ENCODE data around the gene PAPSS1. TPM values are rescaled to one million over a fixed set of nuclear protein-coding genes. Genes with fewer than 3 reads are reported as not detected.

The PAPSS1 gene
- polyA plus RNA-seq, 1 of the 3 experiments (the other 2 are of a cell fraction): 70.1 TPM

DNA sequence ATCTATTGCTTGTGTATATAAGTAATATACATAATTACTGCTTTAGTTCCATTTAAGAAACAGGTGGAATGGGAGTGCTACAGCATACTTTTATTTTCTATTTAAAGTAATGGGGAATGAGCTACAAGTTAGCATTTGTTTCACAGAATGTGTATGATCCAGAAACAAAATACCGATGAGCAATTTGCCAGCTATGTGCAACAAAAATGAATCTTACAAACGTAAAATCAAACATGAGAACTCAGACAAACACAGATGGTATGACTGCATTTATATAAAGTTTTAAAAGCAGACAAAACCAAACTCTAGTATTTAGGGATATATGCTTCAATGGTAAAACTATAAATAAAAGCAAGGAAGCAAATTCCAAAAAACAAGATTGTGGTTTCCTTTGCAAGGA is 141.7 kb downstream of the PAPSS1 start:
- Histone ChIP-seq H3K79me2 (ENCODE audit: insufficient read depth) (no peaks in the 10 kb centered on the region), H2AFZ (ENCODE audit: low read depth) (no peak overlapping the region), H4K20me1 (ENCODE audit: insufficient read depth) (no peaks in the 10 kb centered on the region), H3K4me1 (ENCODE audit: control insufficient read depth in 1 of 2, insufficient read depth in 2 of 2, low read depth in 1 of 2, low read length in 1 of 2) (no peaks in the 10 kb centered on the region; a peak in 1 of 4 replicates), H3K27me3 (ENCODE audit: insufficient read depth) (no peaks in the 10 kb centered on the region), H3K27ac (ENCODE audit: low read depth in 2 of 2, low read length in 1 of 2) (no peak overlapping the region), H3K9ac (no peak overlapping the region), H3K4me2 (no peak overlapping the region), H3K4me3 (ENCODE audit: low read depth in 2 of 2, low read length in 1 of 2) (no peak overlapping the region), H3K9me3 (no peaks in the 10 kb centered on the region), H3K36me3 (replicated peaks in 1 of 2; ENCODE audit: control insufficient read depth in 1 of 2, insufficient read depth in 2 of 2, low read length in 1 of 2) (no peaks in the 10 kb centered on the region), H3K9me2 (no peaks in the 10 kb centered on the region), H3F3A (replicated peaks; ENCODE audit: insufficient read depth) (no peaks in the 10 kb centered on the region)
- DNase-seq: no peak
- POLR2A ChIA-PET: no interaction called here
- 64% methylated on average over 2 of the region's 2 CpGs for WGBS (ENCODE audit: low lambda C conversion rate)
- TF ChIP-seq GATA2 (CRISPR knock-in tag; IDR thresholded peaks at IDR 0.05) (no peak), NRF1 (IDR thresholded peaks at IDR 0.05; ENCODE audit: low read depth, low read length) (no peak), MEF2A (IDR thresholded peaks at IDR 0.05; ENCODE audit: borderline replicate concordance, low read depth) (no peak), RCOR1 (IDR thresholded peaks at IDR 0.05; ENCODE audit: low read length) (no peak), ZBTB33 (IDR thresholded peaks at IDR 0.05; ENCODE audit: borderline replicate concordance, low read depth) (no peak), EZH2phosphoT487 (IDR thresholded peaks at IDR 0.05; ENCODE audit: borderline replicate concordance, low read depth) (no peak), ELF1 (IDR thresholded peaks at IDR 0.05) (no peak), SMC3 (IDR thresholded peaks at IDR 0.05; ENCODE audit: low read depth, low read length) (no peak), CHD2 (IDR thresholded peaks at IDR 0.05; ENCODE audit: low read length, partially characterized antibody) (no peak), RFX5 (IDR thresholded peaks at IDR 0.05; ENCODE audit: low read length) (no peak), TCF12 (IDR thresholded peaks at IDR 0.05) (no peak), CTCF (IDR thresholded peaks at IDR 0.05) (no peak), NFIC (IDR thresholded peaks at IDR 0.05; ENCODE audit: borderline replicate concordance) (no peak), MXI1 (IDR thresholded peaks at IDR 0.05; ENCODE audit: low read depth, low read length) (no peak), RAD21 (IDR thresholded peaks at IDR 0.05; ENCODE audit: low read length) (no peak), EP300 (IDR thresholded peaks at IDR 0.05; ENCODE audit: borderline replicate concordance in 1 of 2, low read depth in 1 of 2, low read length in 1 of 2) (no peak), USF2 (IDR thresholded peaks at IDR 0.05; ENCODE audit: borderline replicate concordance, low read depth, low read length) (no peak), YY1 (IDR thresholded peaks at IDR 0.05; ENCODE audit: low read depth) (no peak)
- TF ChIP-seq, protein P1, sequence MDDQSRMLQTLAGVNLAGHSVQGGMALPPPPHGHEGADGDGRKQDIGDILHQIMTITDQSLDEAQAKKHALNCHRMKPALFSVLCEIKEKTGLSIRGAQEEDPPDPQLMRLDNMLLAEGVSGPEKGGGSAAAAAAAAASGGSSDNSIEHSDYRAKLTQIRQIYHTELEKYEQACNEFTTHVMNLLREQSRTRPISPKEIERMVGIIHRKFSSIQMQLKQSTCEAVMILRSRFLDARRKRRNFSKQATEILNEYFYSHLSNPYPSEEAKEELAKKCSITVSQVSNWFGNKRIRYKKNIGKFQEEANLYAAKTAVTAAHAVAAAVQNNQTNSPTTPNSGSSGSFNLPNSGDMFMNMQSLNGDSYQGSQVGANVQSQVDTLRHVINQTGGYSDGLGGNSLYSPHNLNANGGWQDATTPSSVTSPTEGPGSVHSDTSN (IDR thresholded peaks at IDR 0.05): no peak
- TF ChIP-seq, protein P2, sequence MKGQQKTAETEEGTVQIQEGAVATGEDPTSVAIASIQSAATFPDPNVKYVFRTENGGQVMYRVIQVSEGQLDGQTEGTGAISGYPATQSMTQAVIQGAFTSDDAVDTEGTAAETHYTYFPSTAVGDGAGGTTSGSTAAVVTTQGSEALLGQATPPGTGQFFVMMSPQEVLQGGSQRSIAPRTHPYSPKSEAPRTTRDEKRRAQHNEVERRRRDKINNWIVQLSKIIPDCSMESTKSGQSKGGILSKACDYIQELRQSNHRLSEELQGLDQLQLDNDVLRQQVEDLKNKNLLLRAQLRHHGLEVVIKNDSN (IDR thresholded peaks at IDR 0.05; ENCODE audit: borderline replicate concordance, low read depth): no peak
- CTCF ChIA-PET: no interaction called here

All from SK-N-SH (cell line).